Activated naive CD8-positive, alpha-beta T cell (primary cell): ENCODE data around the gene ZCCHC4.
"Not testable (repeated sequence)": the region's sequence is repeated elsewhere in the genome, so short reads cannot be mapped to it uniquely, and the experiment has no call there.

Experiments used
- H3K27ac Mint-ChIP-seq: one replicate; pipeline ENCODE4 v1.8.0; 2021; ENCODE audit warnings: mixed read lengths
- H3K27me3 Mint-ChIP-seq: one replicate; pipeline ENCODE4 v1.8.0; 2021; ENCODE audit warnings: mixed read lengths
- H3K36me3 Mint-ChIP-seq: one replicate; pipeline ENCODE4 v1.8.0; 2021; ENCODE audit warnings: mixed read lengths
- H3K4me1 Mint-ChIP-seq: one replicate; pipeline ENCODE4 v1.8.0; 2021; ENCODE audit warnings: low read depth, mixed read lengths
- H3K4me3 Mint-ChIP-seq: one replicate; pipeline ENCODE4 v1.8.0; 2021; ENCODE audit warnings: mild to moderate bottlenecking, mixed read lengths
- H3K9me3 Mint-ChIP-seq: one replicate; pipeline ENCODE4 v1.8.0; 2021; ENCODE audit warnings: low read depth, mixed read lengths

Gene ZCCHC4

DNA sequence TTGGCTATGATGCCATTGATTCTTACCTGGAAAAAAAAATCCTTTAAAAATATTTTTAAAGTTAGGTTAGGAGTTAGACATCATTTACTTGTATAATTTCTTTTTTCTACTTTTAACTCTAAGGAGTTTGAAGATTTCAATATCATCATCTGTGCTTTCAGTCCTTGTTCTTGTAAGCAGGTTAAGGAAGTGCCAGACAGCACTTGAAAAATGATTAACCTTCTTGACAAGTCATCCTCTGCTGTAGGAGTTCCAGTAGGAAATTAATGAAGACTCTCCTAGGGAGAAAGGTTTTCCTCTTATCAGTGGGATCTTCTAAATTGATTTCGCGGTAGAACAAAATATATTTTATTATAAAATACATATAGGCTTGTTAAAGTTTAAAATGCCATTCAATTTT lies 35.4 kb downstream of the ZCCHC4 start:
- H3K36me3 Mint-ChIP-seq: peaks cover 8% of the 10 kb centered on the region
- no peak overlapping the region for H3K4me3 Mint-ChIP-seq
- H3K4me1 Mint-ChIP-seq: peaks cover 3% of the 10 kb centered on the region

DNA sequence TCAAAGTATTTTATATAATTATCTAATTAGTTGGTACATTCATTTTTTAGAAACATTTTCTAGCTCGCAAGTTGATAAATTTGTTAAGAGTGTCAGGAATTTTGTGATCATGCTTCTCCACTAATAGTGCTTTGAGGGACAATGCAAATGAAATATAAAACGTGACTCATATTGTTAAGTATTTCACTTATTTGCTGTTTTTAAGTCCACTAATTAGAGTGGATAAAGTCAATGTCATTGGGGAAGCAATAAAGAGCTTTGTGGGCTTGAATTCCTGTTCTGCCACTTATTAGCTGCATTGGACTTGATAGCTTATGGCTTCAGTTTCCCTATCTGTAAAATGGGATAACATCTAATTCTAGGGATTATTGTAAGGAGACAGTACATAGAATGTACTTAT lies 38.0 kb downstream of the ZCCHC4 start:
- H3K4me3 Mint-ChIP-seq: no peak overlapping the region
- peaks cover 6% of the 10 kb centered on the region for H3K36me3 Mint-ChIP-seq
- H3K9me3 Mint-ChIP-seq: no peaks in the 10 kb centered on the region
- H3K4me1 Mint-ChIP-seq: peaks cover 3% of the 10 kb centered on the region
- H3K27me3 Mint-ChIP-seq: no peaks in the 10 kb centered on the region
- H3K27ac Mint-ChIP-seq: no peak overlapping the region

More for the DNA sequence above, 35.4 kb downstream of the ZCCHC4 start:
- H3K9me3 Mint-ChIP-seq: no peaks in the 10 kb centered on the region
- H3K27me3 Mint-ChIP-seq: no peaks in the 10 kb centered on the region
- no peak overlapping the region for H3K27ac Mint-ChIP-seq

DNA sequence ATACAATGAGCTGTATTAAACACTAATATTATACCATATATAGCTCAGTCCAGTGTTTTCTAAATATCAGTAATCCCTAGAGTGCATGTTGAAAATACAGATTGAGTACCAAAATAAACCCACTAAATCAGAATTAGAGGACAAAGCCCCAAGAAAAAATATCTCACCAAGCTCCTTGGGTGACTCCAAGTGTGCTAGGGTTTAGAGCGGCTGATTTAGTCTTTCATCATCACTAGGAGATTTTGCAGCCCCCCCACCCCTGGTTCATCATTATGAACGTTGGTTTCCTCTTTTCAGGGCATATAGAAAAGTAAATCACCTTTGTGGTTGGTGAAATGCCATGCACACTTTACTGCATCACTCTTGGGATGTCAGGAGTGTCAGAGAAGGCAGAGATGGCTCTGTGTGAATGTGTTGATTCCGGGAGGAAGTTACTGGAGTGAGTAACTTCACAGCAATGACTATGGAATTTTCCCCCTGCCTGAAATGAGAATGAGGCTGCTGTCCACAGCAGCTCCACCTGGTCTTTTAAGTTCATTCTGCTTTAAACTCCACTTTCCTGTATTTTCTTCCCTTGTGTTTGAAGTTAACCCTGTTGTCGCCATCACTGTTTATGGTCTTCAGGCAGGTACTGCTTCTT lies 39.3 kb downstream of the ZCCHC4 start:
- Mint-ChIP-seq H3K36me3 (peaks cover 10% of the 10 kb centered on the region), H3K4me1 (peaks cover under 1% of the 10 kb centered on the region), H3K27ac (no peak overlapping the region), H3K4me3 (no peak overlapping the region), H3K27me3 (no peaks in the 10 kb centered on the region), H3K9me3 (no peaks in the 10 kb centered on the region)

DNA sequence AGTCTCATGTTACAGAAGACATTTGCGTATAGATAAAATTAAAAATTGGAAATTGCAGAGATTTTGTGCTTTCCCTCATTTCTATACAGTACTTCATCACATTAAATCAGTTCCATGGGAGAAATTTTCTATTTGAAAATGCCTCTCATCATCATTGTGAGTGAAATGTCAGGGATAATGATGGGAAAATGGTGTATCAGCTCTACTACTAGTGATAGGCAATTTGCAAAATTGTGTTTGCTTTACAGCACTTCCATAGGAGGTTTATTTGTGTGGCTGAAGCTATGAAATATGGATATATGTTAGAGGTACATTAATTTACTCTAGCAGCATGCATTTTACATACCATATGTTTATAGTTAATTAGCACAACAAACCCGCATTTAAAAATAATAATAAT lies 43.5 kb downstream of the ZCCHC4 start:
- Mint-ChIP-seq H3K27ac (no peak overlapping the region), H3K4me1 (no peaks in the 10 kb centered on the region), H3K9me3 (no peaks in the 10 kb centered on the region), H3K4me3 (no peak overlapping the region), H3K36me3 (peaks cover 15% of the 10 kb centered on the region), H3K27me3 (no peaks in the 10 kb centered on the region)

DNA sequence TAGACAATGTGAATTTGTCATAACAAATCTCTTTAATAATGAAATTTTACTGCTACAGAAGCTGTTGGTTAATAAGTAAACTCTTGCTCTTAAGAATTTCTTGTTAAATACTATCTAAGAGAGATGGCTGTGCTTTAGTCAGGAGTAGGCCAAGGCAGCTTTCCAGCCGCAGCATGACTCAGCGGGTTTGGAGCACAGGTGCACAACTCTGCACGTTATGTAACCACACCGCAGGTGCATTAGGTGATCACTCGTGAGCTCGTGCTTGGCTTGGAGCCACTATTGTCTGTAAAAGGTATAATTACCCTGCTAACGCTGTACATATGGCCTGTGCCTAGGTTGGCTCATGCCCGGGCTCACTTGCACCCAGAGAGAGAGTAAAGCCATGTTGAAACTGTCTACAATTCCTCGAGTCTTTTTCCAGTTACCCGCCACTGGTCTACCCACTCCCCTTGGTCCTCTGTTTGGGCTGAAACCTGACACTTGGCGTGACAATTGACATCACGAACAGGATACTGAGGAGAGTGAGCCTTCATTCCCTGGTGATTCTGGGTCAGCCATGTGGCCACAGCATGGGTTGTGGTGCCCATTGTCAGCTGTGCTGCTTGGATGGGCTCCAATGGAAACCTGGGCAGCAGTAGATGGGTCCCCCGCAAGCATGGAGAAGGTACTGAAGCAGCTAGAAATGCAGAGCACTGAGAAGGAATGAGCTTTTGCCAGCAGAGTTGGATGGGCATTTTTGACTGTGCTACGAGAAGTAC lies 46.1 kb downstream of the ZCCHC4 start:
- Mint-ChIP-seq H3K4me3 (no peak overlapping the region), H3K36me3 (peaks cover 18% of the 10 kb centered on the region), H3K27ac (no peak overlapping the region), H3K4me1 (no peaks in the 10 kb centered on the region), H3K9me3 (no peaks in the 10 kb centered on the region), H3K27me3 (no peaks in the 10 kb centered on the region)

DNA sequence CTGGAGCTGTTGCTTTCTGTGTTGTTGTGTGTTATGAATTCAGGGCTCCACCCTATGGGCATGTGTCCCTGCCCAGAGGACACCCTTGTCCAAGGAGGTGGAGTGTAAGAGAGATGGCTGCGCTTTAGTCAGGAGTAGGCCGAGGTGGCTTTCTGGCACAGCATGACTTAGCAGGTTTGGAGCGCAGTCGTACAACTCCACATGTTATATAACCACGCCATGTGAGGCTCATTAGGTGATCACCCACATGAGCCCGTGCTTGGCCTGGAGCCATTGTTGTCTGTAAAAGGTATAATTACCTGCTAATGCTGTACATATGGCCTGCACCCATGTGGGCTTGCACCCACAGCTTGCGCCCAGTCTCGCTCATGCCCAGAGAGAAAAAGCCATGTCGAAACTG lies 48.7 kb downstream of the ZCCHC4 start:
- H3K27ac Mint-ChIP-seq: no peak overlapping the region
- no peaks in the 10 kb centered on the region for H3K4me1 Mint-ChIP-seq
- H3K36me3 Mint-ChIP-seq: peaks cover 11% of the 10 kb centered on the region
- H3K9me3 Mint-ChIP-seq: no peaks in the 10 kb centered on the region
- no peak overlapping the region for H3K4me3 Mint-ChIP-seq
- no peaks in the 10 kb centered on the region for H3K27me3 Mint-ChIP-seq

DNA sequence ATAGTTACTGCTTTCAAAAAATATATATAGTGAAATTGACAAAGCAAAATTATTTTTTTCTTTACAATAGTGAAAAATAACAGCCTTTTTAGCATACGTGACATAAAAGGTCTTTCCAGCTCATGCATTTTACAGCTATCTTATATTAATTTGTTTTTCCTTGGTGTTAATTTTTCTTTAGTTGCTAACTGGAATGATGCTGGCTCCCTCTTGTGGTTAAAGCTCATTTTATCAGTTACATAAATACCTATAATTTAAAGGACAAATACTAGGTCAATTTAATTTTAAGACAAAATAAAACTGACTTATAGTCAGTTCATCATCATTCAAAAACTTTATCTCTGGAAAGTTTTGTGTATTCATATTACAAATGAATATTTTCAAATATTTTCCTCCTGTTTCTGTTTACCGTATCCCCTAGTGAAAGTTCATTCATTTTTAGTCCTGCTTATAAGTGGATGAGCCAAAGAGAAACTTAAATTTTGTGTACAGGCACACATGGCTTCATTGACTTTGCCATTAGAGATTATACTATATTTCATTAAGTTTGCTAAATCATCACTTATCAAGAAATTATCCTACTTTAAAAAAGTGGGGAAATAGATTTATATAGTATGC lies 54.5 kb downstream of the ZCCHC4 start:
- Mint-ChIP-seq H3K4me3 (no peak overlapping the region), H3K27ac (no peak overlapping the region), H3K36me3 (peaks cover 4% of the 10 kb centered on the region), H3K9me3 (no peaks in the 10 kb centered on the region), H3K27me3 (no peaks in the 10 kb centered on the region), H3K4me1 (no peaks in the 10 kb centered on the region)

DNA sequence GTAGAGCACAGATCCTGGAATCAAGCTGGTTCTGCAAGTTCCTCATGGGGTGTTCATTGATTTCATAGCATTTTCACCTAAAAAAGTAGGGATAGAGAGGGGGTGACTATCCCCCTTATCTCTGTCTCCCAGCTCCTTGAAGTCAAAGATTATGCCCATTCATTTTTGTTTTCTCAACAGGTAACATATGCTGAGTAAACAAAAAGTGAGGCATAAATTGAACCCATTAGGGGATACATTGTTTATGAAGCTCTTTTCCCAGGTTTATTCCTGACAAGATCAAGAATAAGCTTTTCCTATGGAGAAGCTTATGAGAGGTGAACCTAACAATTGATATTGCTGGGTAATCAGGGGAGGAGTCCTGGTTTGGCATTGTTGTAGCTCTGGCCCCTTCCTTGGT lies 55.3 kb downstream of the ZCCHC4 start:
- Mint-ChIP-seq H3K9me3 (no peaks in the 10 kb centered on the region), H3K36me3 (peaks cover 4% of the 10 kb centered on the region), H3K4me3 (no peak overlapping the region), H3K27ac (no peak overlapping the region), H3K27me3 (no peaks in the 10 kb centered on the region), H3K4me1 (no peaks in the 10 kb centered on the region)

DNA sequence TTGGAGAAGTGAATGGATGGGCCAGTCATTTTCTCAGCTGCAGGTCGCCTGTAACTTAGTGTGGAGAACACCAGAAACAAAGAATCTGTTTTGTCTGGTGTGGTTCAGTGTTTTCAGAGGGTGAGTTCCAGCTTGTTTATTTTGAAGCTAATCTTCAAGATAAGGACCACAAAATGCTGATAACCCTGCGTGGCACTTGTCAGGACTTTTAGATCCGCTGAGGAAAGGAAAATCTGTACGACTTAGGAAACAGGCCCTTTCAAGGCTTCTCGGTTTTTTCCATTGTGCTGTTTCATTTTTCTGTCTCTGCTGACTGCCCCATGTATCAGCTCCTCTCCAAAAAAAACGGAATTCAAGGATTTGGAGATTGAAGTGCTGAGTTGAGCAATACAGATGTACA lies 55.7 kb downstream of the ZCCHC4 start:
- Mint-ChIP-seq H3K36me3 (peaks cover 4% of the 10 kb centered on the region), H3K9me3 (no peaks in the 10 kb centered on the region), H3K27me3 (no peaks in the 10 kb centered on the region), H3K27ac (no peak overlapping the region), H3K4me3 (no peak overlapping the region), H3K4me1 (no peaks in the 10 kb centered on the region)

DNA sequence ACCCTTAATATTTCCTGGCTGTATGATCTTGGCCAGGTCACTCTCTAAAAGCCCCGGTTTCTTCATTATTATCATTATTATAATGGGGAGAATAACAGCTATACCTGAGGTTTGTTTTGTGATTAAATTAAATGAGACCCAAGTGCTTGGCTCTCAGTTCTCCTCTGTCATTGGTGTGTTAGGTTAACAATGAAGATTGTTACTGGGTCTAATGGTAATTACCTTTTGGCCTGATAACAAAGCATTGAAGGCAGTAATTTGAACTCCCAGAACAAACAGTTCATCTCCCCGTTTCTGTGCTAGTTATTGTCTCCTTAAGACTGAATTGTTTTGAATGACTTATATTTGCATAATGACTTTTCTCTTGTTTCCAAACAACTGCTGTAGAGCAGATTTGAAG lies 57.7 kb downstream of the ZCCHC4 start:
- H3K4me3 Mint-ChIP-seq: no peak overlapping the region
- H3K4me1 Mint-ChIP-seq: peaks cover under 1% of the 10 kb centered on the region

DNA sequence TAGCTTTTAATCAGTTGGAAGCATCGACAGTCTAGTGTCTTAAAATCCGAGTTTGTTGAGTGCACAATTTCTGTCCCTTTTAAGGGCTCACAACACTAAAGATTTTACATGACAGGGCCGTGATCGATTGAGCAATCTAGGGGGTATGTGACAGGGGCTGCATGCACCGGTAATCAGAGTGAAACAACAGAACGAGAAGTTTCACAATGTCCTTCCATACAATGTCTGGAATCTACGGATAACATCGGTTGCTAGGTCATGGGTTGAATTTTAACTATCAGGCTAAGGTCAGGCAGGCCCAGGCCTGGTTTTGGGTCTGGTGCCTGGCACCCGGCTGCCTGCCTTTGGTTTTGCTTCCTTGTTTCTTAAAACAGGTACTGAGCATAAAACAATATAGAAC lies 60.0 kb downstream of the ZCCHC4 start:
- H3K27ac Mint-ChIP-seq: peak overlapping the region; percentile 7
- H3K27me3 Mint-ChIP-seq, H3K36me3 Mint-ChIP-seq, H3K4me1 Mint-ChIP-seq, H3K4me3 Mint-ChIP-seq, H3K9me3 Mint-ChIP-seq: not testable (repeated sequence)

More for the DNA sequence above, 57.7 kb downstream of the ZCCHC4 start:
- Mint-ChIP-seq H3K27me3 (no peaks in the 10 kb centered on the region), H3K27ac (no peak overlapping the region), H3K9me3 (no peaks in the 10 kb centered on the region), H3K36me3 (peaks cover 2% of the 10 kb centered on the region)

DNA sequence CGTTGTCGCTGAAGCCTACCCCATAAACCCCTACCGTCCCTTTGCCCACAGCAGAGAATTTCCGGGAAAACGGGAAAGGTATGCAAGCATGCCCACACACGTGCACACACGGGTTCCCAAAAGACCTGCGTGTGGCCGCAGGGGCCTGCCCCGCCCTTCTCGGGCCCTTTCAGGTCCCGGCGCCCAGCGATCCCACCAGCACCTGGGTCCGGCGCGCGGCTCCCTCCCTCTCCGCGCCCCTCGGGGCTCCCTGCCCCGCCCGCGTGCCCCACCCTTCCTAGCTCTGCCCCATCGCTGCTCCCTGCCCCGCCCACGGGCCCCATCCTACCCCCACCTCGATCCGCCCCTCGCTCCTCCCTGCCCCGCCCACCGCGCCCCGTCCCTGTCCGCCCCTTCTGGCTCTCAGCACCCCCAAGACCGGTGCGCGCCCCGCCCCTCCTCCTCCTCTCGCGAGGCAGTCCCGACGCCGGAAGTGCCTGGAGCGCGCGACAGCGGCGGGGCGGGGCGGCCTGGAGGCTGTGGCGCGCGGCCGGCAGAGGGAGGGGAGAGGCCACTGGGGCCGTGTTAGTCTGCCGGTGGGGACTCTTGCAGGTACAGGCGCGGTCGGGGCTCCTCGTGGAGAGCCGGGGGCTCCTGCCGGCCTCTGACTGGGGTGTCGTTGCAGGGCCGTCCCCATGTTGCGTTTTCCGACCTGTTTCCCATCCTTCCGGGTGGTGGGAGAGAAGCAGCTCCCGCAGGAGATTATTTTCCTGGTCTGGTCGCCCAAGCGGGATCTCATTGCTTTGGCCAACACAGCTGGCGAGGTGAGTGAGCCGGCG lies 64.4 kb downstream of the ZCCHC4 start, which contains the start of gene ANAPC4:
TSS of gene ANAPC4 (plus strand) at position 510 of the 818 bp plus-strand sequence. CDS start at position 675, 165 bp downstream.
- Mint-ChIP-seq H3K36me3 (no peaks in the 10 kb centered on the region), H3K4me3 (no peak within 1 kb of the TSS), H3K27ac (peak within 1 kb of the TSS; percentile 92)

DNA sequence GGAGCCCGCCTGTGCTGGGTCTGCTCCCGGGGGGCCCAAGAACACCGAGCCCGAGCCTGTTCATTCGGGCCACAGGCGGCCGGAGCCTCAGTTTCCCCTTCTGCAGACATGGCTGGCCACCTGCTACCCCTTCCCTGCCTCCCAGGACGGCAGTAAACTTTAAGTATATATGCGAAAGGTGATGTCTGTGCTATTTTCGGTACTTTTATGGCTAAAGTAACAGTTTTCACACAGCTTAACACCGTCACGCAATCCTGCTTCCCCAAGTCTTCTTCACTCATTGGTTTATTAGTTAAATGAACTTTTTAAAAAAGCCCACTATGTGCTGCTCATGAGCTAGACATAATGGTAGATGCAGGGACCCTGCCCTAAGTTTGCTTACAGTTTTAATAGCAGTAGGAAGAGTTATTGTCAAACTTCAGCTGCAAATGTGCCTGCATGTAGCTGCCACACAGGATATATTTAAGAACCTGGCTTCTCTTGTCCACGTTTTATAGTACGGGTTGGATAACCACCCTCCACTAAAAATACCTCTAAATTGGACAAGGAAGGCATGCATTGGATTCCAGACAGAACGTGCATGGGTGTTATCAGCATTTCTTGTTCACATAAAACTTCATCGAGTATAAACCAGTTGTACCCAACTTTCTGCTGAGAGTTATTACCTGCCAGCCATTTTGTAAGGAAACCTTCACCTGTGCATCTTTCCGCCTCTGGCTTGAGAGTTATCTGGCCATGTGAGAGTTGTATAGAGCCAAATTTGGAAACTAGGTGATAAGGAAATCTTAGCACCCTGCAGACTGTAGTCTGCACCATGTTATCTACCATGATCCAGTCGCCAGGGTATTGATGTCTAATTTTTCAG lies 65.2 kb downstream of the ZCCHC4 start:
- Mint-ChIP-seq H3K36me3 (no peaks in the 10 kb centered on the region), H3K27me3 (no peaks in the 10 kb centered on the region), H3K4me1 (peaks cover 14% of the 10 kb centered on the region), H3K4me3 (no peak overlapping the region), H3K9me3 (no peaks in the 10 kb centered on the region), H3K27ac (peak overlapping the region; percentile 92)

More for the DNA sequence above, 64.4 kb downstream of the ZCCHC4 start, which contains the start of gene ANAPC4:
- H3K4me1 Mint-ChIP-seq: peaks cover 9% of the 10 kb centered on the region
- no peaks in the 10 kb centered on the region for H3K27me3 Mint-ChIP-seq
- H3K9me3 Mint-ChIP-seq: no peaks in the 10 kb centered on the region

DNA sequence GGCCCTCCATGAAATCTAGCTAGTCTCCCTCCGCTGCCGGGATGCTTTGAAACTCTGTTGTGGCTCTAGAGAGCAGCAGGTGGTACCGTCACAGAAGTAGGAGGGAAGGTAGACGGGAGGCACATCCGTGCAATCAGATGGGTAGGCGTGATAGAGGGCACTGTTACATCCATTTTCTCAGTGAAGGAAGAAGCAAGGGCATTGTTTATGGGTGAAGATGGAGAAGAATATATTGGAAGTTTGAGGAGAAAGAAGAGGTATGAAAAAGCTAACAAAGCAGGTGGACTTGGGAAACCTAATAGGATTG lies 65.8 kb downstream of the ZCCHC4 start:
- H3K36me3 Mint-ChIP-seq: peaks cover 2% of the 10 kb centered on the region
- H3K9me3 Mint-ChIP-seq: no peaks in the 10 kb centered on the region

More for the DNA sequence above, 65.8 kb downstream of the ZCCHC4 start:
- no peak overlapping the region for H3K4me3 Mint-ChIP-seq
- H3K4me1 Mint-ChIP-seq: peaks cover 14% of the 10 kb centered on the region
- H3K27ac Mint-ChIP-seq: no peak overlapping the region
- no peaks in the 10 kb centered on the region for H3K27me3 Mint-ChIP-seq
